ENCODE data around the gene CETP.

- TF ChIP-seq POLR2A (IDR thresholded peaks at IDR 0.05) (no peak), EP300 (IDR thresholded peaks at IDR 0.05; ENCODE audit: low read depth) (no peak)
Observed at GRCh38 chr16:56916571-56917403, 45.0 kb upstream of the CETP start.
